ENCODE measurements around the gene UNKL. TPM values are rescaled to one million over a fixed set of nuclear protein-coding genes. Genes with fewer than 3 reads are reported as not detected.

The UNKL gene
- total RNA-seq, 2 donors from 2014 or later, result 22.1 to 42.8 TPM

- ATAC-seq (ENCODE audit: insufficient number of reproducible peaks, low FRiP score, low read depth) (no peak), DNase-seq (ENCODE audit: low spot score) (no peak)
- H3K4me1 ChIP-seq (ENCODE audit: control insufficient read depth in 1 of 2, low read depth in 2 of 2), result peaks cover 0 to 15% of the 10 kb centered on the region in 2 donors
- no peak overlapping the region for H3K4me3 ChIP-seq
- TF ChIP-seq, protein P1, sequence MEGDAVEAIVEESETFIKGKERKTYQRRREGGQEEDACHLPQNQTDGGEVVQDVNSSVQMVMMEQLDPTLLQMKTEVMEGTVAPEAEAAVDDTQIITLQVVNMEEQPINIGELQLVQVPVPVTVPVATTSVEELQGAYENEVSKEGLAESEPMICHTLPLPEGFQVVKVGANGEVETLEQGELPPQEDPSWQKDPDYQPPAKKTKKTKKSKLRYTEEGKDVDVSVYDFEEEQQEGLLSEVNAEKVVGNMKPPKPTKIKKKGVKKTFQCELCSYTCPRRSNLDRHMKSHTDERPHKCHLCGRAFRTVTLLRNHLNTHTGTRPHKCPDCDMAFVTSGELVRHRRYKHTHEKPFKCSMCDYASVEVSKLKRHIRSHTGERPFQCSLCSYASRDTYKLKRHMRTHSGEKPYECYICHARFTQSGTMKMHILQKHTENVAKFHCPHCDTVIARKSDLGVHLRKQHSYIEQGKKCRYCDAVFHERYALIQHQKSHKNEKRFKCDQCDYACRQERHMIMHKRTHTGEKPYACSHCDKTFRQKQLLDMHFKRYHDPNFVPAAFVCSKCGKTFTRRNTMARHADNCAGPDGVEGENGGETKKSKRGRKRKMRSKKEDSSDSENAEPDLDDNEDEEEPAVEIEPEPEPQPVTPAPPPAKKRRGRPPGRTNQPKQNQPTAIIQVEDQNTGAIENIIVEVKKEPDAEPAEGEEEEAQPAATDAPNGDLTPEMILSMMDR (IDR thresholded peaks at IDR 0.05), result no peak
- no peaks in the 10 kb centered on the region for H3K36me3 ChIP-seq
- H3K9me3 ChIP-seq, result no peaks in the 10 kb centered on the region
- no peak overlapping the region for H3K27ac ChIP-seq
- peaks cover 5% of the 10 kb centered on the region for H3K27me3 ChIP-seq (replicated peaks; ENCODE audit: insufficient read depth)
Observed at GRCh38 chr16:1338855-1339675, 75.4 kb downstream of the UNKL start.

DNA sequence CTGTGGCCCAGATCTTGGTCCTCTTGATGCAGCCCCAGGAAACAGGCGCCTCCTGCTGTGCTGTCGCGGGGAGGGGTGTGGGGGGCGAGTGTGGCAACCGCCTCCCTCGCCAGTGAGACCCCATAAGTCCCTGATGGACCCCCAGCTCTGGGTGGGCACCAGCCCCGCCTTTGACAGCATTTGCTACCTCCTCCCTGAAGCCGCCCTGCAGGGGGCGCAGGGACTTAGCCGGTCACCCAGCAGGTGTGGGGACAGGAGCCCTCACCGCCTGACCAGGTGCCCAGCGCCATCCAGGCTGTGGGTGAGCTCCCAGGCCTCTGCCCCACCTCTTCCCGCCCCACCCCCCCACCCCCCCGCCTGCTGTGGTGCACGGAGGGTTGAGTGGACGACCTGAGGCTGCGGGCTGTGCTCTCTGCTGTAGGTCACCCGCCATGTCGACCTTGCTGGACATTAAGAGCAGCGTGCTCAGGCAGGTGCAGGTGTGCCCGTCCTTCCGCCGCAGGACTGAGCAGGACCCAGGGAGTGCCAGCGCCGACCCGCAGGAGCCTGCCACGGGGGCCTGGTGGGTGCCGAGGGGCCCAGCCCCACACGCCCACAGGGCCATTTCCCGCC is 76.3 kb downstream of the UNKL start:
- TF ChIP-seq, protein P1 (IDR thresholded peaks at IDR 0.05), result no peak
- H3K4me1 ChIP-seq (ENCODE audit: control insufficient read depth in 1 of 2, low read depth in 2 of 2), result peaks cover 3 to 14% of the 10 kb centered on the region in 2 donors
- H3K9me3 ChIP-seq, result no peaks in the 10 kb centered on the region
- no peak overlapping the region for H3K27ac ChIP-seq
- H3K36me3 ChIP-seq, result no peaks in the 10 kb centered on the region
- no peak for ATAC-seq (ENCODE audit: insufficient number of reproducible peaks, low FRiP score, low read depth)
- no peak overlapping the region for H3K4me3 ChIP-seq
- DNase-seq (ENCODE audit: low spot score), result no peak
- H3K27me3 ChIP-seq (replicated peaks; ENCODE audit: insufficient read depth), result peaks cover 10% of the 10 kb centered on the region

DNA sequence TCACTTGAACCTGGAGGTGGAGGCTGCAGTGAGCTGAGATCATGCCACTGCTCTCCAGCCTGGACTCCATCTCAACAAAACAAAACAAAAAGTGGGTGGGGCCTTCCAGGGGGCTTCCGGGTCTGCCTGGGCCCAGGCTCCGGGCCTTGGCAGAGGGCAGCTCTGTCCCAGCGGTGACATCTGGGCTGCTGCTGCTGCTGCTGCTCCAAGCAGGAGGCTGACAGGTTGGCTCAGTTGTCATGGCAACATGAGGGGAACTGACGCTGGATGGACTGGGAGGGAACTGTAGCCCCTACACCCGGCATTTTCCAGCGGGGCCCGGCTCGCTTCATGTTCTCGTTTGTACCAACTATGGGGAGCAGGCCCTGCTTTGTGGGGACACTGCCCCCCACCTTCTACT is 77.0 kb downstream of the UNKL start:
- Histone ChIP-seq H3K4me3 (no peak overlapping the region), H3K27ac (no peak overlapping the region), H3K27me3 (replicated peaks; ENCODE audit: insufficient read depth) (peaks cover 10% of the 10 kb centered on the region), H3K4me1 (ENCODE audit: control insufficient read depth in 1 of 2, low read depth in 2 of 2) (peaks cover 3 to 16% of the 10 kb centered on the region in 2 donors), H3K9me3 (no peaks in the 10 kb centered on the region), H3K36me3 (no peaks in the 10 kb centered on the region)
- no peak for ATAC-seq (ENCODE audit: insufficient number of reproducible peaks, low FRiP score, low read depth)
- DNase-seq (ENCODE audit: low spot score), result no peak
- TF ChIP-seq, protein P1 (IDR thresholded peaks at IDR 0.05), result no peak

DNA sequence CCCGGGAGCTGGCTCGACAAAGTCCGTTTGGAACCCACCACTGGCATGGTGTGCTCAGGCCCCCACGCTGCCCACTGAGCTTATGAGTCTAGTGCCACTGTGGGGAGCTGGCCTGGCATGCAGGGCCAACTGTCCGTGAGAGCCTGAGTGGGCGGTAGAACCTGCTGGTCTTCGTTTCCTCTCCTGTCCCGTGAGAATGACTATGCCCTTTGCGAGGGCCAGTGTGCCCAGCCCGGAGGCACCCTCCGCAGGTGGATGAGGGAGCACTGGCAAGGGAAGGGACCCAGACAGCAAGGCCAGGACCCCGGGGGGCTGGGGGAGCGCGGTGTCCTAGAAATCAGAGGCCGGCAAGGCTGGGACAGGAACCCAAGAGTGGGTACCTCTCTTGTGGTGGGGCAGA is 77.9 kb downstream of the UNKL start:
- Histone ChIP-seq H3K4me3 (no peak overlapping the region), H3K9me3 (no peaks in the 10 kb centered on the region), H3K27ac (no peak overlapping the region), H3K4me1 (ENCODE audit: control insufficient read depth in 1 of 2, low read depth in 2 of 2) (peaks cover 10 to 22% of the 10 kb centered on the region in 2 donors), H3K36me3 (no peaks in the 10 kb centered on the region), H3K27me3 (replicated peaks; ENCODE audit: insufficient read depth) (peaks cover 10% of the 10 kb centered on the region)
- no peak for DNase-seq (ENCODE audit: low spot score)
- ATAC-seq (ENCODE audit: insufficient number of reproducible peaks, low FRiP score, low read depth), result no peak
- TF ChIP-seq, protein P1 (IDR thresholded peaks at IDR 0.05), result no peak

GRCh38 chr16:1335996-1336395 is 78.5 kb downstream of the UNKL start:
- no peaks in the 10 kb centered on the region for H3K36me3 ChIP-seq
- H3K27me3 ChIP-seq (replicated peaks; ENCODE audit: insufficient read depth), result peaks cover 10% of the 10 kb centered on the region
- peaks cover 12 to 26% of the 10 kb centered on the region in 2 donors for H3K4me1 ChIP-seq (ENCODE audit: control insufficient read depth in 1 of 2, low read depth in 2 of 2)
- TF ChIP-seq, protein P1 (IDR thresholded peaks at IDR 0.05), result no peak
- DNase-seq (ENCODE audit: low spot score) (no peak), ATAC-seq (ENCODE audit: insufficient number of reproducible peaks, low FRiP score, low read depth) (no peak)
- no peak overlapping the region for H3K4me3 ChIP-seq
- no peak overlapping the region for H3K27ac ChIP-seq
- no peaks in the 10 kb centered on the region for H3K9me3 ChIP-seq

Data from thoracic aorta (tissue), 2 donors.